Mucosa of gallbladder (tissue), 1 donor: ENCODE data around the gene INPP5A. TPM values are rescaled to one million over a fixed set of nuclear protein-coding genes. Genes with fewer than 3 reads are reported as not detected.

Experiments
- DNase-seq: peaks from one replicate; pipeline ENCODE4 v3.0.0-alpha.2; 2020; ENCODE audit warnings: low spot score
- total RNA-seq: library from RNA; stranded (reverse); gene quantifications from one replicate; pipeline ENCODE4 v1.2.1, GENCODE V29; 2021
- donor health status: DM: no; HTN: no; CAD: no.

Gene INPP5A
- total RNA-seq, 1 donor from 2014 or later, result 44.4 TPM

- no peak for DNase-seq
Observed at GRCh38 chr10:132517951-132518521, 19.6 kb upstream of the INPP5A start.

DNA sequence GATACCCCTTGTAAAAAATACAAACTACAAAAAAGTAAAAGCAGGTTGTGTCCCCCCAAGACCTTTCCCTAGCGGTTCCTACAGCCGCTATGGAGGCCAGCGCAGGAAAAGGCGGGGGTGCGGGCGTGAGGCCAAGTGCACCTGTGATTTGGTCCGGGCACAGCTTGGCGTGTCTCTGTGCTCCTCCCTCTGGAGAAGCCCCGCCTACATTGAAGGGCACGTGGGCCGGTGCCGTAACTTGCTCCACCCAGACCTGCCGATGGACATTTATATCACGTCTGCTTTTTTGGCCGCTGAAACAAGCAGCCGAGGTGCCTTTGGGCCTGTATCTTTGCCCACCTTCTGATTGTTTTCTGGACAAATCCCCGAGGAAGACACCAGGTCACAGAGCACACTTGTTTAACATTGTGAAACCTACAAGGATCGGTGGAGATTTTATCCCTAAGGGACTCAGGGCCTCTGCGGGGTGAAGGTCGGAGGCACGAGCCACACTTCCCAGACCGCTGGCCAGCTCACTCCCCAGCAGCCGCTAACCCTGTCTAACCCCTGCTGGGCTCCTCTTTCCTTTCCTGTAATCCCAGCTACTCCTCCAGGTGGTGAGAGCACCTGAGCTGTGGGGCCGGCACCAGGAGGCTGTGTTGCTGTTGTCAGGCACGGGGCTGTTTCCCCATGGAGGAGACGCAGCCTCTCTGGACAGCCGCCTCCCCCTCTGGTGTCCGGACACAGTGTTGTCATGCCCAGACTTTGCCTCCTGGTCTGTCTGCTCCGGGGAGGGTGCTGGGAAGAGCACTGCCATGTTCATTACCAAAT lies 18.8 kb upstream of the INPP5A start:
- DNase-seq, result peak; percentile 82

DNA sequence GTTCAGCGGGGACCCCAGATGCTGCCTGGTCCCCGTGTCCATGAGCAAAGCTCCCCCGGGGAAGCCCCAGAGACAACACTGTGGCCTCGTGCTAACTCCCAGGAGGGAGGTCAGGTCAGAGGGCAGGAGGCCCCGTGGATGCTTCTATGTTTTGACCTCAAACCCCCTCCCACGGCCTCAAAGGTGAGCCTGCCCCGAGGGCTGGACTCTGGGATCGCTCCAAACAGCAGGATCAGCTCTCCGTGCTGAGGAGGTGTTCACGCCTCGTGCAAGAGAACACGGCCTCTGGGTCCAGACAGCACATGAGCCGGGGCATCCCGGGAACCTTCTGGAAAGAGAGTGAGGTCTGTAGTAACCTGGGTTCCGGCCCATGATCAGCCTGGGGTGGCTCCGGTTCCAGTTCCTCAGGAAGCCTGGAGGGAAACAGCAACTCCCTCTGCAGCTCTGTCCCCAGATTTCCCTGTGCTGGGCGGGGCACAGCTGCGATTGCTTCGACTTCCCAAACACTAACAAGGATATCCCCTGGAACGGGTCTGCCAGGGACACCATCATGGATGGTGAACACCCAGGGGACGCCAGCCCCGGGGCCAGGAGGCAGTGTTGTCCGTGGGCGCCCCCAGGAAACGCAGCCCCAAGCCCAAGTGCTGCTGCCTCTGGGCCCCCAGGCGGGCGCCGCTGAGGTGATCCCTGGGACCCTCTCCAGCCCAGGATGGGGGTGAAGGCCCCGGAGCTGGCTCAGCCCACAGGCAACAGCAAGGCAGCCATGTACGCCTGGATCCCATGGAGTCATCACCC lies 18.0 kb upstream of the INPP5A start:
- DNase-seq, result no peak

GRCh38 chr10:132520177-132520811 lies 17.3 kb upstream of the INPP5A start:
- no peak for DNase-seq

DNA sequence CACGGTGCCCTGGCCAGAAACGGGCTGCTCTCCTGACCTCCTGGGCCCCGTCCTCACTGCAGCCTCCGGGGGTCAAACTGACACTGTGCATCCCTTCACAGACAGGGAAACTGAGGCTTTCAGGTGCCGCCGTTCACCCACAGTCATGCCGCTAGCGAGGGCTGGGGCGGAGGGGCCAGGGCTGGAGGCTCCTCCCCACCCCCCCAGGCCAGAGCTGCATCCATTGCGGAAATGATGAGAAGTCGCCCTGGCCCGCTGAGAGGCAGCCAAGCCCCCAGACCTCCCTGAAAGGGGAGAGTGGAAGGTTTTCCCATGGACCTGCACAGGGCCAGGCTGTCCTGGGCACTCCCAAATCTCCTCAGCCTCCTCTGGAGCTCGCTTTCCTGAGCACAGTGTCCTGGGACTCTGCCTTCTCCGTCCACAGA lies 16.5 kb upstream of the INPP5A start:
- no peak for DNase-seq

GRCh38 chr10:132521466-132522102 lies 16.0 kb upstream of the INPP5A start:
- DNase-seq, result no peak

DNA sequence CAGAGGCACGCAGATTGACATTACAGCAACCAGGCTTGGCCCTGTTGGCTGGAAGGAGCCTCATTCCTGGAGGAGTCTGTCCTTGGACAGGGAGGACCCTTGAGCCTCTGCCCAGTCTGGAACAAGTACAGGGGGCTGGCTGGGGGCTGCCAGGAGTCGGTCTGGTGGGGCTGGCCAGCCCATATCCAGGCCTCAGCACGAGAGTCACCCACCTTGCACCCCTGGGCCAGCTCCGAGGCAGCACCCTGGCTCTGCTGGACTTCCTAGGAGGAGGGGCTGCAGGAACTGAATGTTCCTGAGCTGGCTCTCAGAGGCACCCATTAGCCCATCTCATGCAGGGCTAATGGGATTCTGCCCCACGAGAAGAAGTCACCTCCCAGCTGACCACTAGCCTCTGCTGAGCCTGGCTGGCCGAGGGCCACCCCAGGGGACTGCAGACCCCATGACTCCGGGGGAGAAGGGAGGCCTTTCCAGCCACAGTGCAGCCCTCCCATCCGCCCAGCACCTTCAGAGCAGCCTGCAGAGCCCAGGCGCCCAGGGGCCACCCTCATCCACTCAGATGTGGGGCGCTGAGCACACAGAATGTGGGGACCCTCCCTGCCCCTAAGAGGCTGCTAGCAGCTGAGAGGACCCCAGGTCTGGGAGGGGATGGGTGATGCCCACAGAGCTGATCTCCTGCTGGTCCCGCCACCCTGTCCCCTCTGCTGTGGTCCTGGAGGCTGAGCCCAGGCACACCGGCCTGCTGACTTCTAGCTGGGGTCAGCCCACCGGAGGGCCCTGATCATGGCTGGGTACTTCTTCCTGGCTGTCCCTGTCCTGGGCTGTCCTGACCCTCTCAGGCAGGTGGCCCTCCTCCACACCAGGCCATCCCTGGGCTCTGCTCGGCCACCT lies 14.8 kb upstream of the INPP5A start:
- no peak for DNase-seq

DNA sequence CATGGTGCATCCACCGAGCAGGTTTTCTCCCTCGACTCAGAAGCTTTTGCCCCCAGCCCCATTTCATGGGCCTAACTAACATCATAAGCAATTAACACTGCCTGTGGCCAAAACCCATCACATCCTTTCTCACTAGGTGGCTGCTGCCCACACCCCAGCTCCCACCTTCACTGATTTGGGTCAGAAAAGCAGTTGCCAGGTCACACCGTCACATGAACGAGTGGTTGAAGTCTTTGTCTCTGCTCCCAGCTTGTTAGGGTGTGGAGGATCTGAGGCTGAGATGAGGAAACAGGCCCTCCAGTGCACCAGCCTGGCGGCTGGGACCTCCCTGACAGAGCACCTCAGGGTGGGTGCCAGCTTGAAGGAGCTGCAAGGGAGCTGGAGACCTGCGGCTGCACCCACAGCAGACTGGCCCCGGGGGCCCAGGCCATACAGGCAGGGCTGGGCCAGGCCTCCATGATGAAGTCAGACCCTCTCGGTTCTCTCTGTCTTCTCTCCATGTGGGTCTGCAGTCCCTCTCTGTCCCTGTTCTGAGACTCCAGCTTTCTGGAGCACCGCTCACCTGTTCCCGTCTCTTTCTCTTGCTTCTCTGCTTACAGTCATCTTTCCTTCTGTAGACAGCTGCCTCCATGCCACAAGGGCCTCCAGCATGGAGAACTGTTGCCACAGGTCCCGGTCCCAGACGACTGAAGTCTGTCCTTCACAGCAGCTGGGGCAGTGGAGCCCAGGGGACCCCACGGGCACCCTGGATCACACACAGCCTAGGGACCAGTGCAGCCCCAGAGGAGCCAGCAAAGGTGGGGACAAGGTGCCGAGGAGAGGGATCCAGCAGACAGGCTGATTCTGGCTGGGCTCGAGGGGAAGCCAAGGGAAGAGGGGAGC lies 13.8 kb upstream of the INPP5A start:
- DNase-seq, result no peak

DNA sequence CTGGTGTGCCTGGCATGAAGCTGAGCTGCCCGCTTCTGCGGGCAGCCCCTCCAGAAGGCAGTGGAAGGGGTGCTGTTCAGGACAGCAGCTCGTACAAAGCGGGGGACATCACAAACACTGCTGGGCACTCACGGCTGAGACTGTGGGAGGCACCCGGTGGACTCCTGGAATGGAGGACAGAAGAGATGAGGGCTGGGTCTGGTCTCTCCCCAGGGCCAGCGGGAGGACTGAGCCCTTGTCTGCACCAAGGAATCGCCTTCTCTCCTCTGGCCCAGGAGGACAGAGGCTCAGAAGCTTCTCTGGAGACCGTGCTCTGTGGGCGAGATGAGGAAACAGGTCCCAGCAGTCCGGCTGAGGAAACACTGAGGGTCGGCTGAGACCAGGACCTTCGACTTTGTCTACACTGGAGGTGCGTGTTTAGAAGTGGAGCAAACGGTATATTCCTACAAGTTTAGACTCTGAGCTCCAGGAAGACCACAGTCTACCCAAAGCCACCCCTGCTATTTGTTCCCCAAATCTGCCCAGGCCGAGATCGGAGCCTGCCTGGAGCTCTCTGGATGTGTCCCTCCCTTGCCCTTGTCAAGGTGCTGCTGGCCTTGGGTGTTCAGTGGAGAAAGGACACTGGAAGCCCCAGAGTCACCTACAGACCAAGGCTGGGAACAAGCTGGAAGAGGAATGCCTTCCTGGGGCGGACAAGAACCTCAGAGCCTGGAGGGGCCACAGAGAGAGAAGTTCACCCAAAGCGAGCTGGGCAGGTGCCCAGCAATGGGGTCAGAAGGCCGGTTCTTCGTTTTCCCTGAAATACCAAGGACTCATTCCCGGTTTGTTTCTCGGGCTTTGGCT lies 12.9 kb upstream of the INPP5A start:
- DNase-seq, result no peak

GRCh38 chr10:132526676-132527075 lies 10.9 kb upstream of the INPP5A start:
- no peak for DNase-seq

GRCh38 chr10:132527339-132528063 lies 10.1 kb upstream of the INPP5A start:
- no peak for DNase-seq

DNA sequence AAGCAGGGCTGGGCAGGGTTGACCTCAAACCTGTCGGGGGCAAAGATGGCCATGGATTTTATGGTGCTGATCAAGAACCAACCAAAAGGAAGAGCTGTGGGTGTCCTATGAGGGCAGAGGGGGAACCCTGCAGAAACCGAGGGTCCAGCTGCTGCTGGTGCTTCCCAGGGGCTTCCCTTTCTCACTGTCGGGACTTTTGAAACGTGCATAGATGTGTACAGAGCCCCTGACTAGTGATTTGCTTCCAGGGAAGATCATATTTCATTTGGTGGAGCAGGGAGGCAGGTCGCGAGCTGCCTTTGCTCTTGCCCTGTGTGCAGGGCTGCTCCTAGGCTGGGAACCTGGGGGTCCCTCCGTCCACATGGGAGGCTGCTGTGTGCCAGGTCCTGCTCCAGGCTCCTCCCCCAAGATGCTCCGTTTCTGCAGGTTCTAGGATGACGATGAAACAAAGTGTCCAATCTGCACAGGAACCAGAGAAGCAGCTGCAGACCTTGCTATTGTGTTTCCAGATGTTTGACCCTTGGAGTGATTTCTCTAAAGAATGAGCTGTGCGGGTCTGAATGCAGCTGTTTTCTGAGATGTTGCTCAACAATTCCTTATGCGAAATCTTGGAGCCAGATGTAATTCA lies 9.4 kb upstream of the INPP5A start:
- DNase-seq, result no peak

GRCh38 chr10:132532179-132532578 lies 5.4 kb upstream of the INPP5A start:
- no peak for DNase-seq

DNA sequence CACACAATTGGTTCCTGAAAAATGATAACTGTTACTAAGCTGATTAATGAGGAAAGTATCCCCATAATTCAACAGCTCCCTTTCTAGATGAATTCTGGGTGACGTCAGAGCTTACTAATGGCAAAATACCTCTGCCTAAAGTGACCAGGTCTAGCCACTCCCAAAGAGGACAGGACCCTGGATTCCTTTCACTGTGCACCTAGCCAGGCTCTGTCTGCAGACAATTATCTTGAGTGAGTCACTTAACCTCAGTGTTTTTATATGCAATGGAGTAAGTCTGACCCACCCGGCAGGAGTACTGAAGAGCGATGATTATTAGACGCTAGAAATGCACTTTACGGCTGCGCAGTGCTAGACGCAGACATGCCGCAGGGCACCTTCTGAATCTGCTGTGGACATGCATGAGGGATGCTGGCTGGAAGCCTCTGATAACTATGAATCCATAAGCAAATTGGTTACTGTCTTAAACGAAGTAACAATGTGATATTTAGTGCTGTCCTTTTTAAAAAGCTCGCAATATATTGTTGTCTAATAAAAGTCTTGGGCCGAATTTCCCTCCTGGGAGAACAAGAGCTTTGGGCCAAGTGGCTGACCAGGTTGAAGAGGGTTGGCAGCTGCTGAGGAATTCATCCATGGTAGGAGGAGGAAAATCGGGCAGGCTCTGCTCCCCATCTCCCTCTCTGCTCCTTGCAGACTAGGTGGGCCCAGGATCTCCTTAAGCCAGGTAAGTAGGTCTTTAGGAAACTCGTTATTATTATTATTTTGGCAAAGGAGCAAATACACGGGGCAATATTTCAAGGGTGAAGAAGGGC lies 4.6 kb upstream of the INPP5A start:
- no peak for DNase-seq

GRCh38 chr10:132533571-132534260 lies 3.9 kb upstream of the INPP5A start:
- DNase-seq, result no peak
